GM18873 (cell line): ENCODE measurements around the gene WDR6.
"Not testable (repeated sequence)": the region's sequence is repeated elsewhere in the genome, so short reads cannot be mapped to it uniquely, and the experiment has no call there.

ENCODE experiments used
- ATAC-seq: cut with Tn5 transposase; IDR thresholded peaks from one replicate; pipeline ENCODE4 v1.9.1; 2021; ENCODE audit warnings: mild to moderate bottlenecking, moderate library complexity, moderate number of reproducible peaks; ENCODE audit not compliant: unreplicated experiment, low FRiP score

WDR6 gene

GRCh38 chr3:48991851-48992545, 15.2 kb upstream of the WDR6 start:
- no peak for ATAC-seq

GRCh38 chr3:48993834-48994233, 13.4 kb upstream of the WDR6 start:
- no peak for ATAC-seq

- ATAC-seq = no peak
These were observed 10.6 kb upstream of the WDR6 start for GRCh38 chr3:48996640-48997039.

GRCh38 chr3:48997102-48997635, 10.0 kb upstream of the WDR6 start:
- no peak for ATAC-seq

- ATAC-seq = no peak
These were observed 9.2 kb upstream of the WDR6 start for GRCh38 chr3:48997714-48998637.

- no peak for ATAC-seq
These were observed 7.9 kb upstream of the WDR6 start for GRCh38 chr3:48999085-48999858.

- ATAC-seq = no peak
These were observed 6.0 kb upstream of the WDR6 start for GRCh38 chr3:49001155-49001554.

GRCh38 chr3:49004352-49005302, 2.6 kb upstream of the WDR6 start:
- no peak for ATAC-seq

- no peak for ATAC-seq
These were observed 1.9 kb upstream of the WDR6 start for GRCh38 chr3:49005303-49005680.

GRCh38 chr3:49005998-49006397, 1.2 kb upstream of the WDR6 start:
- no peak for ATAC-seq

- ATAC-seq = no peak
These were observed 653 bp upstream of the WDR6 start for GRCh38 chr3:49006408-49007067.

GRCh38 chr3:49007771-49008528, 759 bp downstream of the WDR6 start:
- ATAC-seq = peak; percentile 25

GRCh38 chr3:49008627-49009026, 1.4 kb downstream of the WDR6 start:
- not testable (repeated sequence) for ATAC-seq

- no peak for ATAC-seq
These were observed 2.2 kb downstream of the WDR6 start for GRCh38 chr3:49009396-49009795.

- no peak for ATAC-seq
These were observed 5.3 kb downstream of the WDR6 start for GRCh38 chr3:49012441-49013017.

- ATAC-seq = no peak
These were observed 6.0 kb downstream of the WDR6 start for GRCh38 chr3:49013113-49013737.
